GM19025 (cell line): ENCODE measurements around the gene ECE2.

Source experiments
- ATAC-seq: cut with Tn5 transposase; IDR thresholded peaks from one replicate; pipeline ENCODE4 v1.9.1; 2021; ENCODE audit warnings: mild to moderate bottlenecking, low read depth, moderate library complexity; ENCODE audit not compliant: unreplicated experiment

ECE2 gene

DNA sequence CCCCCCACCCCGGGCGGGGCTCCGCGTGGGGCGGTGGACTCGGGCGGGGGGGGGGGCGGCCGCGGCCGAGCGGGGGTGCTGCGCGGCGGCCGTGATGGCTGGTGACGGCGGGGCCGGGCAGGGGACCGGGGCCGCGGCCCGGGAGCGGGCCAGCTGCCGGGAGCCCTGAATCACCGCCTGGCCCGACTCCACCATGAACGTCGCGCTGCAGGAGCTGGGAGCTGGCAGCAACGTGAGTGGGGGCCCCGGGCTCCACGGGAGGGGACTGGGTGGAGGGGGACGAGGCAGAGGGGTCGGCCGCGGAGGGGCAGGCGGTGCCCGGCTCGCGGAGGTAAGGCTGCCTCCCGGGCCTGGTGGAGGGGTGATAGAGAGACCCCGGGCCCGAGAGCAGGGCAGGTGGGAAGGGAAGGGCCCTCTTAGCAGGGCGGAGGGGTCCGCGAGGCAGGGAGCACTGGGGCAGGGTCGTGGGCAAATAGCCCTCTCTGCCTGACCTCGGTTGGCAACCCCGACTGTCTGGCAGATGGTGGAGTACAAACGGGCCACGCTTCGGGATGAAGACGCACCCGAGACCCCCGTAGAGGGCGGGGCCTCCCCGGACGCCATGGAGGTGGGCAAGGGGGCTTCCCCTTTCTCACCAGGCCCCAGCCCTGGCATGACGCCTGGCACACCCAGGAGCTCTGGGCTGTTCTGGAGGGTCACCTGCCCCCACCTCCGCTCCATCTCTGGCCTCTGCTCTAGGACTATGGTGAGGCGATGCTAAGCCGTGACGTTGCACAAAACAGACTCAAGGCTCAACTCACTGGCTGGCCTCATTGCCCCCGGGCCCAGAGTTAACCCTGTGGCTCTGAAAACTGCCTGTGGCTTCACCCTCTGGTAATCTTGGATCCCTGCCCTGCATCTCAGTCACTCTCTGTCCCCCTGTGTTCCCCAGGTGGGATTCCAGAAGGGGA is at the start of gene ECE2:
Gene ECE2, plus strand, starts transcription at position 62 of the 950 bp plus-strand sequence. Its CDS starts 132 bp downstream, at position 194.
- ATAC-seq, result no peak

DNA sequence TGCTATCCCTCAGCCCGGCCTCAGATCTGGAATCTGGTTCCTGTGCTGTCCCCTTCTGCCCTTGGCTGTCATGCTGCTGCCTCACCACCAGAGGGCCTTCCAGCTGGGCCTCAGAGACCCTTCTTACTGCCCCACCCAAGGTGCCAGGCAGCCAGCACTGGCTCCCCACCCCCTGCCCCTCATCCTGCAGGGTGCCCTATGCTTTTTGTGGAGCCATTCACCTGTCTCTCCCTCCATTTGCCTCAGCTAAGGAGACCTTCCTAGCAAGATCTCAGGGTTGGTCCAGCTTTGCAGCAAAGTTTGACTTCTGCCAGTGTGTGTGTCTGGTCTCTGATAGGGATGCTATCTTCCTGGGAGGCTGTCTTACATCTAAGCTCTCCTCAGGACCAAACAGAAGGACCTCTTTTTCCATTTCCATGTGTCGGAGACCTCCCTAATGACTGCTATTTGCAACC is 48.3 kb upstream of the ECE2 start:
- ATAC-seq, result no peak

DNA sequence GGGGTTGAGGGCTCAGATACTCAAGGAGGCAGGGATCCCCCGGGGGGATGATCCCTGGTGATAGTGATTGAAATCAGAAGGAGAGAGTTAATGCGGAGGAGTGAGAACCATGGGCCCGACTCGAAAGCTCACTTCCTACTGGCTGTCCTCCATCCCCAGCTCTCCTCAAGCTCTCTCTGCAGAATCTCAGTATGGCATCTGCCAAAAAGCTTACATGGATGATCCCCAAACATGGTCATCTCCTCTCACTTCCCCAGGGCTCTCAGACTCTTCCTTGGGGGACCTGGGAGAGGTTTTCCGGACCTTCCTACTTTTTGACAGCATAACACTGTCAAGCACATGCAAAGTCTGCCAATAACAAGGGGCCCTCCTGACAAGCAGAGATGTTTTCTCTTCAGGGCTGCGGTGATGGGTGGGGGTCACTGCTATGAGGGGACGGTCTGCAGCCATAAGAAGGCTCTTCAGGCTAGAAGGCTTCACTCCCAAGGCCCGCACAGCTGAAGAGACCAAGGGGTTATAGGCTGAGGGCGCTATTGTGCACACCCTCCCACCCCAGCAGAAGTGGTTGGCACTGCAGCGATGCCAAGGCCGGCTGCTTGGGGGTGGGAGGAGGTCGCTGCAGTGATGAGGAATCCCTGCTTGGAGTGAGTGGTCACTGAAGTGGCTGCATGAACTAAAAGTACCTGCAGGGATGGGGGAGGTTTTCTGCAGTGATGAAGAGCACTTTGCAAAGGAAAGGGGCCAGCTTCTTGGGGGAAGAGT is 47.3 kb upstream of the ECE2 start:
- ATAC-seq, result no peak

DNA sequence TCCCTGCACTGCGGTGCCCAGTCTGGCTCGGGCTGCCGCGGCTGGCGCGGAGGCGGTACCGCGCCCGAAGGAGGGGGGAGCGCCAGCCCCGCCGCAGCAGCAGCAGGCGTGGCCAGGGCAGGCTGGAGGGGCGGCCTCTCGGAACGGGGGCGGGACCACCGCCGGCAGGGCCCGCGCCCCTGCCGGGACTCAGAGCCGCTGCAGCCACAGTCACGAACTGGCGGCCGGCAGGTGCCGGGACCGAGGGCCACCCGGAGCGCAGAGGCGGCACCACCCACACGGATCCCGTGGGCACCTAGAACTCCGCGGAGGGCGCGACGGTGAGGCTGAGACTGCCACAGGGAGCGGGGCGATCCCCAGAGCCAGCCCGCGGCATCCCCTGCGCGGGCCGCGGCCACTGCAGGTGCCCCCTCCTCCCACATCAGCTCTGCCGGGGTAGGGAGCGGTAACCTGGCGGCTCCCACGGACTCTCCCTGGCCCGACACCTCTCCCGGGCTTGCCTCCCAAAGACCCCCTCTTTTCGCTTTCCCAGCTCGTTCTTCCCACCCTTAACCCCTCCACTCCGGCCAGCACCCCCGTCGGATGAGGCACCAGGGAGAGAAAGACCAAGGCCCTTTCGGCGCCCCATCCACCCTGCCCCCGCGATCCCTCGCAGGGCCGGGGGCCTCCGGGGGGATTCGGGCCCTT is 46.3 kb upstream of the ECE2 start, which contains the start of gene VWA5B2:
Gene VWA5B2, plus strand, starts transcription at position 192 of the 687 bp plus-strand sequence. CDS start 944 bp downstream, outside the sequence.
- ATAC-seq, result peak; percentile 77

DNA sequence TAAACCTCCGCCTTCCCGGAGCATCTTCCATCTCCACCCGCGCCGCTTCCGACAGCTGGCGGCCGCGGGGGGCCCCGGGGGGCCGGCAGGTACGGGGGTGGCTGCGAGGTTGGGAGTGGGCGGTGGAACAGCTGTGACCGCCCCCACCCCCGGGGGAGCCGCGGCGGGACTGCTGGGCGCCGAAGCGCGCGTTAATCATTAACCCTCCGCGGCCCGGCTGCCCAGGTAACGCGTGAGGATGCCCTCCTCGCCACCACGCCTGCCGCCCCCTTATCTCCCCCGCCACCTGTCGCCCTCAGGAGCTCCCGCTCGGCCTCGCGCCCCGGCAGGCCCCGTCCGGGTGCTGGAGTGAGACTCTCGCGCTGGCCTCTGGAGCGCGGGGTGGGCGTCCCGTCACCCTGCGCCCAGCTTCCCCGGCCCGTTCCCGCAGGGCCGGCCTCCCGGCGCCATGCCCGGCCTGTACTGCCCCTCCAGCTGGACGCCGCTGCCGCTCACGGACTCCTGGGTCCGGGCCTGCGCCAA is 45.7 kb upstream of the ECE2 start:
- ATAC-seq, result no peak

DNA sequence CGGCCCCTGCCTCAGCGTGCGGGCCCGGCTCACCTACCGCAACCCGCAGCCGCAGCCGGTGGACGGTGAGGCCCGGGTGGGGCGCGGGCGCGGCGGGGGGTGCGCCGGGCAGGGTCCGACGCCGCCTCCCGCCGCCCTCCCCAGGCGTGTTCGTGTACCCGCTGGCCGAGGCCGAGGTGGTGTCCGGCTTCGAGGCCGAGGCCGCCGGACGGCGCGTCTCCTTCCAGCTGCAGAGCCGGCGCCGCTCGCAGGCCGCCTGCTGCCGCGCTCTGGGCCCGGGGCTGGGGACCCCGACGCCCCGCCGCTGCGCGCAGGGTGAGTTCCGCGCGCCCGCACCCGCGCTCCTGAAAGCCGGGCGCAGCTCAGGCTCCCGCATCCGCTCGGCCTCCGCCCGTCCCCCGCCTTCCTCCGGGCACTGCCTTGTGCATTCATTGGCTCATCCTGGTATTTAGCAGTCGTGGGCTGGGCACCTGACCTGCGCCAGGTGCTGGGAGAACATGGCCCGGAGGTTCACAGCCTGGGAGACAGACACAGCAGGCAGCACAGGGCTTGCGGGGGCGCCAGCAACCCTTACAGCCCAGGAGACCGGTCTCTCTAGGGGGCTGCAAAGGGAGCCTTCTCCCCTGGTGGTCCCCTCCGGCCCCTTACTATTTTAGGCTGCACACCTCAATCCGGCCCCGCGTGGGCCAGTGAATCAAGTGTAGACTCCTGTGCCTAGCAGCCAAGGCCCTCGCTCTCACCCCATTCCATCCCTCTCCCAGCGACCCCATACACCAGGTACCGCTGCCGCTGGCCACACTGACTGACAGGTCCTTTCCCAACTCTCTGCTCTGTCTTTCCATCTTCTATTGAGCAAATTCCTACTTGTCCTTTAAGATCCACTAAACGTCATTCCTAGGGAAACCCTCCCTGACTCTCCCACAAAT is 45.0 kb upstream of the ECE2 start:
- ATAC-seq, result no peak

DNA sequence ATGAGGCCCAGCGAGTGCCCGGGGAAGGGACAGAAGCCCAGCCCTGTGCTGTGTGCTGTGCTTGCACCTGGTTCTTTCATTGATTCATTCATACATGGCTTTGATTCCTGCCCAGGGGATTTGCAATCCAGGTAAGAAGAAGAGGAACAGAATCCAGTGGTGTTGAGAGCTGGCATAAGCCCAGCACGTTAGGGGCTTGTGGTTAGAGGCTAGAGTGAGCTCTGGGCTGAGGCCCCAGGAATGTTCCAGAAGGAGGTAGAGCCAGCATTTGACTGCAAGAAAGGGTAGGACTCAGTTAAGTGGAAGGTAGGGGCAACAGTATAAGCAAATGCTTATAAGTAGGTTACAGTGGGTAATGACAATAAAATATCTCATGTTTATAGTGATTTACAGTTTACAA is 44.2 kb upstream of the ECE2 start:
- ATAC-seq, result no peak

DNA sequence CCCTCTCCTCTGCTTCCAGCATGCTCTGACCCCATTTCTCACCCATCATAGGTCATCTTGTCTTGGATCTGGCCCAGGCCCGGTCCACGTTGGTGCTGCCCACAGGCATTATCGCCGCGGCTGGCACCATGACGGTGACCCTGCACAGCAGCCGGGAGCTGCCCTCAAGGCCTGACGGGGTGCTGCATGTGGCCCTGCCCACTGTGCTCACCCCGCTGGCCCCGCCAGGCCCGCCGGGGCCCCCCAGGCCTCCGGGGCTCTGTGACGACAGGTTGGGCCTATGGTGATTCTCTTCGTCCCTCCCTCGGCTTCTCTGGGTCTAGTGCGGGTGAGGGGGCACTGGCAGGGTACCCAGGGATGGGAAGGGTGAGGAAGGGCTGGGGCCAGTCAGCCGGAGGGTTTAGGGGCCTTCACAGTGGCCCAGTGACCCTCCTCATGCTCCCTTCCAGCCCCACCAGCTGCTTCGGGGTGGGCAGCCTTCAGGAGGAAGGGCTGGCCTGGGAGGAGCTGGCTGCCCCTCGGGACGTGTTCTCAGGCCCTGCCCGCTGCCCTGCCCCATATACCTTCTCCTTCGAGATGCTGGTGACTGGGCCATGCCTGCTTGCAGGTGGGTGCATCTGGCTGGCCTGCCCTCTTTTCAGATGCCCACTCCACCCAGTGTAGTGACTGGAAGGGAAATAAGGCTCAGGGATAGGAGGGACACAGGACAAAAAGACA is 42.5 kb upstream of the ECE2 start:
- no peak for ATAC-seq

DNA sequence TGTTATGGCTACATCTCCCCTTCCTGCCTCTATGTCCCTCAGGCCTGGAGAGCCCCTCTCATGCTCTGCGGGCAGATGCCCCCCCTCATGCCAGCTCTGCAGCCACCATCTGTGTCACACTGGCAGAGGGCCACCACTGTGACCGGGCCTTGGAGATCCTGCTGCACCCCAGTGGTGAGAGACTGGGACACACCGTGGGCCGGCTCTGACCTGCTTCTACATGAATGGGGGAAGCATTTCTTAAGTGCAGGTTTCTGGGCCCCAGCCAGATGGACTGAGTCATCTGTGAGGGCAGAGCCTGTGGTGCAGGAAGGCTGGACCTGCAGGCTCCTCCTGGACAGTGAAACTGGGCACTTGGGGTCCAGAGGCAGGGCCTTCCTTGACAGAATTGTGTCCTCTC is 41.6 kb upstream of the ECE2 start:
- ATAC-seq, result no peak

DNA sequence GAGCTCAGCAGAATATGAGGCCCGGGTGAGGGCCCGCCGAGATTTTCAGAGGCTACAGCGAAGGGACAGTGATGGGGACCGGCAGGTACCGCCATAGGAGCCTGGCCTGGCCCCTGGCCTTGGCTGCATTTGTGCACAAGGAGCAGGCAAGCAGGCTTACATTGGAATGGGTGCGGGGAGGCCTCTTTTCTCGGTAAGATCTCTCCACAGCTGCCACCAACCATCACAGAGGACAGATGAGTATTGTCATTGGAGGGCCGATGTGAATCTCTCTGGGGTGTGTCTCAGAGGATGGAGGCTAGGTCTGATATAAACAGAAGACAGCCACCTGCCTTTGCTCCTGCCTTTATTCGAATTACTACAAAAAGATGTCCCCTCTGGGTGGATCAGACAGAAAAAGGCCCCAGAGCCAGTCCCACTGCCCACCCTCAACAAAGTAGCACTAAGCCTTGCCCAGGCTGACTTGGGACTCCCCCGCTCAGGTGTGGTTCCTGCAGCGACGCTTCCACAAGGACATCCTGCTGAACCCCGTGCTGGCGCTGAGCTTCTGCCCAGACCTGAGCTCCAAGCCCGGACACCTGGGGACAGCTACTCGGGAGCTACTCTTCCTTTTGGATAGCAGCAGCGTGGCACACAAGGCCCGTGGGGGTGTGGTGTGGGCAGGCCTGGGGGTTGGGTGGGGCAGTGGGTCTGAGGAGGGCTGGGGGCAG is 41.0 kb upstream of the ECE2 start:
- no peak for ATAC-seq

DNA sequence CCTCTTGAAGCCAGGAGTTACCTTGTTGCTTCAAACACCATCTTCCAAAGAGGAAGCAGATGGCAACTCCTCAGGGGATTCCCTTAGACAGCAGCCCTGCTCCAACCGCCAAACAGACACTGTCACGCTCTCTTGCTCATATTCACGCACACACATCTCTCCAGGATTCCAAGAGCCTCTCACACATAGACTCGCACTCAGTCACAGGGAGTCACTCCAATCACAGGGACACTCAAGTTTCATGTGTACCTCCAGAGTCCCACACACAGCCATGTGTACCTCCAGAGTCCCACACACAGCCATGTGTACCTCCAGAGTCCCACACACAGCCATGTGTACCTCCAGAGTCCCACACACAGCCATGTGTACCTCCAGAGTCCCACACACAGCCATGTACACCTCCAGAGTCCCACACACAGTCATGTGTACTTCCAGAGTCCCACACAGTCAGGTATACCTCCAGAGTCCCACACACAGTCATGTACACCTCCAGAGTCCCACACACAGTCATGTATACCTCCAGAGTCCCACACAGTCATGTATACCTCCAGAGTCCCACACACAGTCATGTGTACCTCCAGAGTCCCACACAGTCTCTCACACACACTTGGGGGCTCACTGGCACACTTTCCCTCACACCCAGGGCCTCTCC is 40.3 kb upstream of the ECE2 start:
- no peak for ATAC-seq

DNA sequence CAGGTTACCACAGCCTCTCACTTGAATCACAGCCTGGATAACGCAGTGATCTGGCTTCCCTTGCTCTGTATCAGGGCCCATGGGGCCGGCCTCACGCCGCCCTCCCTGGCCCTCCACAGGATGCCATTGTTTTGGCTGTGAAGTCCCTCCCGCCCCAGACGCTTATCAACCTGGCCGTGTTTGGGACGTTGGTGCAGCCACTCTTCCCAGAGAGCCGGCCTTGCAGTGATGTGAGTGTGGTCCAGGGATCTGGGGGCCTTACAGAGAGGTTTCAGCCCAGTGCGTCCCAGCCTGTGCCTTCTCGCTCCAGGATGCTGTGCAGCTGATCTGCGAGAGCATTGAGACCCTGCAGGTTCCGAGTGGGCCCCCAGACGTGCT is 39.8 kb upstream of the ECE2 start:
- no peak for ATAC-seq

DNA sequence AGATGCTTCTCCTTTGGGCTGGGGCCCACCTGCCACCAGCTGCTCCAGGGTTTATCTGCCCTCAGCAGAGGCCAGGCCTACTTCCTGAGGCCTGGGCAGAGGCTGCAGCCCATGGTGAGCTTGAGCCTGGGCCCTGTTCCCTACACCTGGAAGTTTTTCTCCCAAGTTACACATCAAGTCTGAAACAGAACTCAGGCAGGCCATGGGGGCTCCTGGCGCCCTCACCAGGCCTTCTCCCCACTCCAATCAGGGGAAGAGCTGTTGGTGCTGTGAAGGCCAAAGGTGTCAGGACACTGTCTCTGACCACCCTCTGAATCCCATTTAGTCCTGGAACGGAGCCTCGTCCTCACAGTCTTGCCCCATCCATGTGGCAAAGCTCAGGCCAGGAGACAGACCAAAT is 39.2 kb upstream of the ECE2 start:
- ATAC-seq, result no peak

DNA sequence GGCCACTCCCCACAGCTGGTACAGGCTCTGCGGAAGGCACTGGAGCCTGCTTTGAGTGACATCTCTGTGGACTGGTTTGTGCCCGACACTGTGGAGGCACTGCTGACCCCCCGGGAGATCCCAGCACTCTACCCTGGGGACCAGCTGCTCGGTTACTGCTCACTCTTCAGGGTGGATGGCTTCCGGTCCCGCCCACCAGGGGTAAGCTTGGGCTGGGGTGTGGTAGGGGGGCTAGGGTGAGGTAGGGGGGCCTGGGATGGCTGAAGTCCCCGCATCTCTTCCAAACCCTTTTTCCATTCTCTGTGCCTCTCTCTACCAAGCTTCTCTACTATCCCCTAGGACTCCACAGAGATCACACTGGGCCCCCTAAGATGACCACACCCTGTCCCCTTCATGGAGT is 38.6 kb upstream of the ECE2 start:
- no peak for ATAC-seq

DNA sequence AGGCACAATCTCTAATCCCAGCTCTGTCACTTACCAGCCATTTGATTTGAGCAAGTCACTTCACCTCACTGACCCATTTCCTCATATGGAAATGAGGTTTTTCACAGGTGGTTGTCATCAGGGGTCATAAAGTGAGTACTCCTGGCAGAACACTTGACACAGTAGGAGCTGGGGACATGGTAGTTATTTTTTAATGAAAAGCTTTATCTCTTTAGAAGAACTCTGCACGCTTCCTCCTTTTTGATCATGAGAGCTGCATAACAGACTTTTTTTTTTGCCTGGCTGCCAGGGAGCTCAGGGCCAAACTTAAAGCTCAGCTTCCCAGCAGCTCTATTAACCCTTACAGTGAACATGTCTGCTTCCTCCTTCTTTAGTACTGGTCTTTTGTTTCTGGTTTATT is 38.0 kb upstream of the ECE2 start:
- no peak for ATAC-seq

DNA sequence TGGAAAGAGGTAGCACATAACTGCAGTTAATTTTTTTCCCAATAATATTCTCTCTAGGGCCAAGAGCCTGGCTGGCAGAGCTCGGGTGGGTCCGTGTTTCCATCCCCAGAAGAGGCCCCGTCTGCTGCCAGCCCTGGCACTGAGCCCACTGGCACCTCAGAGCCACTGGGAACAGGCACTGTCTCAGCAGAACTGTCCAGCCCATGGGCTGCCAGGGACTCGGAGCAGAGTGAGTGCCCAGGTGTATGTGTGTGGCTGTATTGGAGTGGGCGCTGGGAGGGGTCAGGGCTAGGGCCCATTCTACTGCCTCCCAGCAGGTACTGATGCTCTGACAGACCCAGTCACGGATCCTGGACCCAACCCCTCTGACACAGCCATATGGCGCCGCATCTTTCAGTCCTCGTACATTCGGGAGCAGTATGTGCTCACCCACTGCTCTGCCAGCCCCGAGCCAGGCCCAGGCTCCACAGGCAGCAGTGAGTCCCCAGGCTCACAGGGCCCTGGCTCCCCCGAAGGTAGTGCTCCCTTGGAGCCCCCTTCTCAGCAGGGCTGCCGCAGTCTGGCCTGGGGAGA is 37.5 kb upstream of the ECE2 start:
- no peak for ATAC-seq

DNA sequence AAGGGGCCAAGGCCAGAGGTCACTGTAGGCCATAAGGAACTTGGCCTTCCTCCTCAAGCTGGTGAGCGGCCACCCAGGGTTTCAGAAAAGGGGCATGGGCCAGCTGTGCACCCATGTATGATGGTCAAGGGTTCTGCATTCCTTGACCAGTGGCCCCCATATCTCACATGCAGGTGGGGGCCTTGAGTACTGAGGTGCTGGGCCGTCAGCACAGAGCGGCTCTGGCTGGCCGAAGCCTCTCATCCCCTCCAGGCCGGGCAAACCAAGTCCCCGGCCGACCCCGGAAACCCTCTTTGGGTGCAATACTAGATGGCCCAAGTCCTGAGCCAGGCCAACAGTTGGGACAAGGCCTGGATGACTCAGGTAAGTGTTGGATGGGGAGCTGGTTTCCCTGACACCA is 36.6 kb upstream of the ECE2 start:
- ATAC-seq, result no peak

DNA sequence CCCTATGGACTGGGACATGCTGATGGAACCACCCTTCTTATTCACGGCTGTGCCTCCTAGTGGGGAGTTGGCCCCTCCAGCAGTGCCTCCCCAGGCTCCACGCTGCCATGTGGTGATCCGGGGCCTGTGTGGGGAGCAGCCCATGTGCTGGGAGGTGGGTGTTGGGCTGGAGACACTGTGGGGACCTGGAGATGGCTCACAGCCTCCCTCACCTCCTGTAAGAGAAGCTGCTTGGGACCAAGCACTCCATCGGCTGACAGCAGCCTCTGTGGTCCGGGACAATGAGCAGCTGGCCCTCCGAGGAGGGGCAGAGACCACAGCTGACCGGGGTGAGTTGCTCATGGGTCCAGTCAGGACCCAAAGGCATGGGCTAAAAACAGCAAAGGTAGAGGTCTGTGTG is 36.1 kb upstream of the ECE2 start:
- no peak for ATAC-seq
